Measurements from ENCODE around the gene SLC38A6.

The SLC38A6 gene
- total RNA-seq, result 4.7 to 9.1 (median 5.6) reads per million in 4 experiments

GRCh38 chr14:60980811-60981632 lies at the start of gene SLC38A6, which contains the start of gene TRMT5:
SLC38A6 (plus strand) TSS chr14:60981245; CDS start chr14:60981278, 33 bp downstream.
TRMT5 (minus strand) TSS chr14:60981079; CDS start chr14:60980973, 106 bp downstream.
- DNase-seq, result peak; percentile 84

- no peak for DNase-seq
Measured at GRCh38 chr14:60933920-60934655, 47.0 kb upstream of the SLC38A6 start.

- no peak for DNase-seq
Measured at GRCh38 chr14:60935319-60935718, 45.7 kb upstream of the SLC38A6 start.

GRCh38 chr14:60943637-60944032 lies 37.4 kb upstream of the SLC38A6 start:
- DNase-seq, result no peak

- no peak for DNase-seq
Measured at GRCh38 chr14:60944204-60944603, 36.8 kb upstream of the SLC38A6 start.

GRCh38 chr14:60945984-60946383 lies 35.1 kb upstream of the SLC38A6 start:
- no peak for DNase-seq

- no peak for DNase-seq
Measured at GRCh38 chr14:60946773-60947172, 34.3 kb upstream of the SLC38A6 start.

- no peak for DNase-seq
Measured at GRCh38 chr14:60951776-60952435, 29.1 kb upstream of the SLC38A6 start.

GRCh38 chr14:60956202-60956601 lies 24.8 kb upstream of the SLC38A6 start:
- DNase-seq, result no peak

- no peak for DNase-seq
Measured at GRCh38 chr14:60956632-60957031, 24.4 kb upstream of the SLC38A6 start.

GRCh38 chr14:60958146-60958545 lies 22.9 kb upstream of the SLC38A6 start:
- DNase-seq, result no peak

- DNase-seq, result no peak
Measured at GRCh38 chr14:60963761-60964160, 17.3 kb upstream of the SLC38A6 start.

- DNase-seq, result no peak
Measured at GRCh38 chr14:60964904-60965303, 16.1 kb upstream of the SLC38A6 start.

GRCh38 chr14:60965402-60965801 lies 15.6 kb upstream of the SLC38A6 start:
- no peak for DNase-seq

GRCh38 chr14:60968099-60968498 lies 12.9 kb upstream of the SLC38A6 start:
- DNase-seq, result no peak

- DNase-seq, result no peak
Measured at GRCh38 chr14:60968671-60969070, 12.4 kb upstream of the SLC38A6 start.

GRCh38 chr14:60970146-60970545 lies 10.9 kb upstream of the SLC38A6 start:
- no peak for DNase-seq

GRCh38 chr14:60971271-60971670 lies 9.8 kb upstream of the SLC38A6 start:
- DNase-seq, result no peak

- no peak for DNase-seq
Measured at GRCh38 chr14:60972295-60972694, 8.8 kb upstream of the SLC38A6 start.

- DNase-seq, result no peak
Measured at GRCh38 chr14:60973070-60973469, 8.0 kb upstream of the SLC38A6 start.

GRCh38 chr14:60974090-60974651 lies 6.9 kb upstream of the SLC38A6 start:
- DNase-seq, result no peak

- no peak for DNase-seq
Measured at GRCh38 chr14:60975551-60975950, 5.5 kb upstream of the SLC38A6 start.

- no peak for DNase-seq
Measured at GRCh38 chr14:60977847-60978246, 3.2 kb upstream of the SLC38A6 start.
